Measurements from ENCODE around the gene DGKG. TPM values are rescaled to one million over a fixed set of nuclear protein-coding genes. Genes with fewer than 3 reads are reported as not detected.

Gene DGKG
- total and polyA plus RNA-seq, 2 of the 8 experiments (the other 6 are each of a cell fraction or from before 2014, with no cell fraction given) = 0.30 to 0.48 TPM

- Histone ChIP-seq H3K27me3 (replicated peaks in 1 of 4; ENCODE audit: control insufficient read depth in 3 of 4, extremely low read depth in 1 of 4, insufficient read depth in 3 of 4, low read length in 3 of 4) (no peaks in the 10 kb centered on the region), H3K27ac (ENCODE audit: low read depth, low read length) (no peak overlapping the region), H3K9me3 (ENCODE audit: insufficient read depth in 2 of 2, low read depth in 1 of 2, low read length in 1 of 2) (no peaks in the 10 kb centered on the region), H4K91ac (replicated peaks; ENCODE audit: insufficient read length, low read length) (no peak overlapping the region), H4K20me1 (replicated peaks in 1 of 2; ENCODE audit: control insufficient read depth in 1 of 2, insufficient read depth in 2 of 2, low read length in 2 of 2) (peaks cover 0 to 2% of the 10 kb centered on the region in 2 experiments), H2AFZ (ENCODE audit: low read length) (no peak overlapping the region), H3K4ac (replicated peaks; ENCODE audit: insufficient read length, low read depth, low read length) (no peak overlapping the region), H3K79me1 (ENCODE audit: low read depth, low read length) (no peaks in the 10 kb centered on the region), H3K4me2 (ENCODE audit: insufficient read depth in 1 of 2, low read depth in 2 of 2, low read length in 2 of 2) (no peak overlapping the region), H2BK12ac (ENCODE audit: low read depth, low read length) (no peak overlapping the region), H3K23me2 (ENCODE audit: low read depth, low read length) (no peaks in the 10 kb centered on the region), H3K4me1 (replicated peaks in 1 of 4; ENCODE audit: control insufficient read depth in 3 of 4, insufficient read depth in 4 of 4, low read length in 3 of 4) (no peaks in the 10 kb centered on the region), H4K8ac (ENCODE audit: extremely low read depth, insufficient read depth, low read length) (no peak overlapping the region), H2BK15ac (ENCODE audit: low read length) (no peak overlapping the region), H3K18ac (ENCODE audit: extremely low read depth, low read length) (no peak overlapping the region), H3K56ac (replicated peaks; ENCODE audit: insufficient read length, low read depth, low read length) (no peak overlapping the region), H3K36me3 (ENCODE audit: control insufficient read depth in 2 of 4, insufficient read depth in 4 of 4, low read length in 3 of 4) (no peaks in the 10 kb centered on the region), H3K14ac (ENCODE audit: insufficient read length) (no peak overlapping the region), H2BK120ac (replicated peaks; ENCODE audit: low read depth, low read length) (no peak overlapping the region), H3K79me2 (ENCODE audit: control insufficient read depth in 1 of 2, insufficient read depth in 2 of 2, low read length in 2 of 2) (no peaks in the 10 kb centered on the region), H2BK20ac (ENCODE audit: low read length) (no peak overlapping the region), H2AK5ac (ENCODE audit: low read depth, low read length) (no peak overlapping the region), H4K5ac (ENCODE audit: insufficient read length, low read depth, low read length) (no peak overlapping the region), H3K23ac (ENCODE audit: insufficient read length) (no peak overlapping the region), H3K4me3 (ENCODE audit: extremely low read depth in 1 of 4, insufficient read depth in 2 of 4, low read depth in 3 of 4, low read length in 4 of 4) (no peak overlapping the region), H3K9ac (replicated peaks in 1 of 4; ENCODE audit: extremely low read depth in 1 of 4, low read depth in 3 of 4, low read length in 3 of 4) (no peak overlapping the region), H2BK5ac (ENCODE audit: low read depth, low read length) (no peak overlapping the region)
- ChIA-PET CTCF (ENCODE audit: partially characterized antibody) (interaction anchor here (1.0 kb wide), 1 partner anchor 122 kb away, joined by 3 read pairs; no protein-coding TSS in a partner anchor), POLR2A (ENCODE audit: partially characterized antibody) (no interaction called here)
- no peak for DNase-seq (ENCODE audit: low read depth in 1 of 2, low spot score in 2 of 2)
- FAIRE-seq = no peak
- 84% methylated on average over 14 of the region's 15 CpGs; no CpG with 5 or more reads in 1 of the 2 experiments for whole genome bisulfite sequencing, 2 experiments (ENCODE audit: extremely low coverage in 1 of 2, insufficient coverage in 1 of 2, insufficient read length in 1 of 2, insufficient replicate concordance in 2 of 2, low coverage in 1 of 2, low lambda C conversion rate in 2 of 2, missing lambda C conversion rate in 1 of 2)
- TF ChIP-seq TAF7 (optimal IDR thresholded peaks at IDR 0.05; ENCODE audit: borderline replicate concordance, low read depth, low read length) (no peak), SIX5 (IDR thresholded peaks at IDR 0.05; ENCODE audit: low read depth, low read length) (no peak), SP2 (IDR thresholded peaks at IDR 0.05; ENCODE audit: low read length) (no peak), CREB1 (IDR thresholded peaks at IDR 0.05) (no peak), KDM4A (IDR thresholded peaks at IDR 0.05; ENCODE audit: low read depth, low read length, severe bottlenecking) (no peak), TBP (IDR thresholded peaks at IDR 0.05; ENCODE audit: low read depth, low read length) (no peak), TAF1 (IDR thresholded peaks at IDR 0.05; ENCODE audit: low read depth, low read length) (no peak), SP1 (IDR thresholded peaks at IDR 0.05; ENCODE audit: low read depth, low read length) (no peak), USF2 (IDR thresholded peaks at IDR 0.05; ENCODE audit: low read length) (no peak), ASH2L (IDR thresholded peaks at IDR 0.05; ENCODE audit: low read length) (no peak), KDM1A (IDR thresholded peaks at IDR 0.05; ENCODE audit: borderline replicate concordance, low read length) (no peak), TEAD4 (IDR thresholded peaks at IDR 0.05; ENCODE audit: low read depth, low read length) (no peak), JUND (IDR thresholded peaks at IDR 0.05; ENCODE audit: low read length) (no peak), SAP30 (IDR thresholded peaks at IDR 0.05; ENCODE audit: insufficient read depth, insufficient replicate concordance, low read length) (no peak)
Observed at GRCh38 chr3:186137051-186137685, 224.9 kb downstream of the DGKG start.
